Inflammatory macrophage (primary cell): ENCODE data around the gene PGBD5.
"Not testable (repeated sequence)": the region's sequence is repeated elsewhere in the genome, so short reads cannot be mapped to it uniquely, and the experiment has no call there.

Experiments used
- DNase-seq, 2 donors: peaks; one replicate each; pipeline ENCODE4 v3.0.0-alpha.2; 2020 to 2022
- total RNA-seq, 18 experiments: gene quantifications; one replicate each; lab custom pipeline; 2026; ENCODE audit warnings: mixed read lengths in 6 of 18, inconsistent platforms in 2 of 18; lab: John Stamatoyannopoulos, UW

The PGBD5 gene
- total RNA-seq: 0 to 6.8 (median 1.7) reads per million in 18 experiments

GRCh38 chr1:230426246-230427093, at the start of gene PGBD5:
Gene PGBD5 (minus strand): TSS chr1:230426332. CDS start chr1:230425928, 404 bp downstream.
- DNase-seq: peak; percentile 37 to 51

GRCh38 chr1:230474924-230475323, 48.8 kb upstream of the PGBD5 start:
- DNase-seq: peak; percentile 5 to 12

- DNase-seq: not testable (repeated sequence)
Measured at GRCh38 chr1:230470750-230471149, 44.6 kb upstream of the PGBD5 start.

GRCh38 chr1:230469271-230469670, 43.1 kb upstream of the PGBD5 start:
- no peak for DNase-seq

- no peak for DNase-seq
Measured at GRCh38 chr1:230465691-230466090, 39.6 kb upstream of the PGBD5 start.

- no peak for DNase-seq
Measured at GRCh38 chr1:230464671-230465070, 38.5 kb upstream of the PGBD5 start.

- no peak for DNase-seq
Measured at GRCh38 chr1:230463760-230464159, 37.6 kb upstream of the PGBD5 start.

- no peak for DNase-seq
Measured at GRCh38 chr1:230463326-230463725, 37.2 kb upstream of the PGBD5 start.

- peak; percentile 72 to 84 for DNase-seq
Measured at GRCh38 chr1:230459465-230459864, 33.3 kb upstream of the PGBD5 start.

- DNase-seq: peak; percentile 50 to 75
Measured at GRCh38 chr1:230458509-230458908, 32.4 kb upstream of the PGBD5 start.

- no peak for DNase-seq
Measured at GRCh38 chr1:230456478-230456877, 30.3 kb upstream of the PGBD5 start.

- no peak for DNase-seq
Measured at GRCh38 chr1:230455291-230455690, 29.2 kb upstream of the PGBD5 start.

GRCh38 chr1:230453377-230453776, 27.2 kb upstream of the PGBD5 start:
- DNase-seq: no peak

- no peak for DNase-seq
Measured at GRCh38 chr1:230441183-230442029, 15.3 kb upstream of the PGBD5 start.

GRCh38 chr1:230435108-230435507, 9.0 kb upstream of the PGBD5 start:
- no peak for DNase-seq

GRCh38 chr1:230431527-230431926, 5.4 kb upstream of the PGBD5 start:
- no peak for DNase-seq

GRCh38 chr1:230430499-230430898, 4.4 kb upstream of the PGBD5 start:
- DNase-seq: peak; percentile 27 to 59

GRCh38 chr1:230429067-230429735, 3.1 kb upstream of the PGBD5 start:
- peak; percentile 74 to 81 for DNase-seq

- DNase-seq: no peak
Measured at GRCh38 chr1:230427981-230428380, 1.8 kb upstream of the PGBD5 start.

- DNase-seq: no peak
Measured at GRCh38 chr1:230427094-230427876, 1.2 kb upstream of the PGBD5 start.

GRCh38 chr1:230425252-230426091, 660 bp downstream of the PGBD5 start:
- DNase-seq: no peak
